Measurements from ENCODE around the gene SPATA9. TPM values are rescaled to one million over a fixed set of nuclear protein-coding genes. Genes with fewer than 3 reads are reported as not detected.
"Not testable (repeated sequence)": the region's sequence is repeated elsewhere in the genome, so short reads cannot be mapped to it uniquely, and the experiment has no call there.

The SPATA9 gene
- total and polyA plus RNA-seq, 3 donors from 2014 or later: 7.4 to 36.9 (median 21.2) TPM

DNA sequence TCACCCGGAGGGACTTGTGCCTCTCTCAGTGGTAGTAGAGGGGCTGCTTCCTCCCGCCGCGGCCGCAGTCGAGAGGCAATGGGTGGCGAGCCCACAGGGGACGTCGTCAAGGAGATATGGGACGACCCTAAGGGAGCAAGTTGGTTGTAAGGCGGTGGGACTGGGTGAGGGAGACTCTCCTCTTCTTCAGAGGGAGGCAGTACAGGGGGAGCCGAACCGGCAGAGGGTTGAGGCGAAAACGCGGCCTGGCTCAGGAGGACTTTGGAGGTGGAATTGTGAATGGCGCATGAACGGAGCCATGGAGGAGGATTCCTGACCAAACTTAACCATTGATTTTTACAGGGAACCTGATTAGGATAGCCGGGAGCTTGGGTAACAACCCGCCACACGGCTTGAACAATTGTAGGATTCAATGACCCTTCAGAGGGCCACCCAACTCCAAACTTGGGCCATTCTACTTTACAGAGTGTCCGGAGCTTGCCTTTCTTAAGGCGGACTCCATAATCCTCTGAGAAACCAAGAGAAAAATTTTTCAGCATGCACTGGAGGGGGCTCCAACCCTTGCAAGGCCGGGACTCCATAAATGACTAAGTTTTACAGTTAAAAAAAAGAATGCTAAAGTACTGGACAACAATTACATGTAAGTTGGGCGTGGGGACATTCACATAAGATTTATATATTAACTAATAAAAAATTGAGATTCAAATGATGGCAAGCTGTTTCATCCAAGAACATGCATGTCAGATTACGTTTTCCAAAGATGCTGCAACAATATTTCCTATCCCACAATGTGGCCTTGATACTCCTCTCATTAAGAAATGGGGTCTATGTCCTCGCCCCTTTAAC is 28.9 kb upstream of the SPATA9 start:
- H3K9me3 ChIP-seq: no peaks in the 10 kb centered on the region
- no peaks in the 10 kb centered on the region for H3K36me3 ChIP-seq (ENCODE audit: low read depth, missing control alignments)
- intact Hi-C loops (cut with DNase I; ENCODE audit: low total_unique reads): no loop called here
- H3K4me3 ChIP-seq: peak overlapping the region; percentile 21 to 24
- DNase-seq: no peak
- TF ChIP-seq, protein P1, sequence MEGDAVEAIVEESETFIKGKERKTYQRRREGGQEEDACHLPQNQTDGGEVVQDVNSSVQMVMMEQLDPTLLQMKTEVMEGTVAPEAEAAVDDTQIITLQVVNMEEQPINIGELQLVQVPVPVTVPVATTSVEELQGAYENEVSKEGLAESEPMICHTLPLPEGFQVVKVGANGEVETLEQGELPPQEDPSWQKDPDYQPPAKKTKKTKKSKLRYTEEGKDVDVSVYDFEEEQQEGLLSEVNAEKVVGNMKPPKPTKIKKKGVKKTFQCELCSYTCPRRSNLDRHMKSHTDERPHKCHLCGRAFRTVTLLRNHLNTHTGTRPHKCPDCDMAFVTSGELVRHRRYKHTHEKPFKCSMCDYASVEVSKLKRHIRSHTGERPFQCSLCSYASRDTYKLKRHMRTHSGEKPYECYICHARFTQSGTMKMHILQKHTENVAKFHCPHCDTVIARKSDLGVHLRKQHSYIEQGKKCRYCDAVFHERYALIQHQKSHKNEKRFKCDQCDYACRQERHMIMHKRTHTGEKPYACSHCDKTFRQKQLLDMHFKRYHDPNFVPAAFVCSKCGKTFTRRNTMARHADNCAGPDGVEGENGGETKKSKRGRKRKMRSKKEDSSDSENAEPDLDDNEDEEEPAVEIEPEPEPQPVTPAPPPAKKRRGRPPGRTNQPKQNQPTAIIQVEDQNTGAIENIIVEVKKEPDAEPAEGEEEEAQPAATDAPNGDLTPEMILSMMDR (IDR thresholded peaks at IDR 0.05): no peak
- TF ChIP-seq POLR2A (IDR thresholded peaks at IDR 0.05): no peak
- peak overlapping the region in 1 of 2 donors; percentile 59 for H3K27ac ChIP-seq
- WGBS, 2 donors: 52 to 72% methylated on average over 27 of the region's 27 CpGs
- no peaks in the 10 kb centered on the region for H3K27me3 ChIP-seq
- peaks cover 5% of the 10 kb centered on the region for H3K4me1 ChIP-seq

DNA sequence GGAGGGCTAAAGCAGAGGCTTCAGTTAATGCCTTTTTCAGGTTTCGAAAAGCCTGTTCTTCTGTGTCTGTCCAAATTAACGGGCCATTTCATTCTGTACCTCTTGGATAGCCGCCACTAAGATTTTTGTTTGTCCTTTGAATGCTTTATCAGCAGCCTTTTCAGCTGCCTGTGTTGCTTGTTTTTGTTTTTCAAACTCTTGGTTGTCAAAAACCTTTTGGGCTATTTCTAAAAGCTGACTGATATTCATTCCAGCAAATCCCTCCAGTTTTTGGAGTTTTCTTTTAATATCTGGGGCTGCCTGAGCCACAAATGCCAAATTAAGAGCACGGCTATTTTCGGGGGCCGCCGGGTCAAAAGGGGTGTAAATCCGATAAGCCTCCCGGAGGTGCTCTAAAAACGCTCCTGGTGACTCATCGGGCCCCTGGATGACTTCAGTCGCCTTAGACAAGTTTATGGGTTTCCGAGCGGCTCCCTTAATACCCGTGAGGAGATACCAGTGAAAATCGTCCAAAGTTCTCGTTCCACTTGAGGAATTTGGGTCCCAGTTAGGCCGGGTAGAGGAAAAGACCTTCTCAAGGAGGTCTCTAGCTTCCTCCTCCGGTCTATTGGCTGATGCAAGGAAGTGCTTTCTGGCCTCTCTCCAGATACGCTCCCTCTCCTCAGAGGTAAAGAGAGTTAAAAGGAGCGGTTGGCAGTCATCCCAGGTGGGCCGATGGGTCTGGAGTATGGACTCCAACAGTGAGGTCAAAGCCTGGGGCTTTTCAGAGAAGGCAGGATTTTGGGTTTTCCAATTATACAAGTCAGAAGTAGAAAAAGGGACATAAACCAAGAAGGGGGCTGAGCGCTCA is 28.1 kb upstream of the SPATA9 start:
- intact Hi-C loops (cut with DNase I; ENCODE audit: low total_unique reads); H3K36me3 ChIP-seq (ENCODE audit: low read depth, missing control alignments); H3K27me3 ChIP-seq; DNase-seq; H3K9me3 ChIP-seq; H3K4me1 ChIP-seq: not testable (repeated sequence)
- WGBS, 2 donors: 19 to 31% methylated on average over 23 of the region's 23 CpGs
- Histone ChIP-seq H3K4me3 (peak overlapping the region; percentile 21 to 24), H3K27ac (peak overlapping the region; percentile 6 to 59)

DNA sequence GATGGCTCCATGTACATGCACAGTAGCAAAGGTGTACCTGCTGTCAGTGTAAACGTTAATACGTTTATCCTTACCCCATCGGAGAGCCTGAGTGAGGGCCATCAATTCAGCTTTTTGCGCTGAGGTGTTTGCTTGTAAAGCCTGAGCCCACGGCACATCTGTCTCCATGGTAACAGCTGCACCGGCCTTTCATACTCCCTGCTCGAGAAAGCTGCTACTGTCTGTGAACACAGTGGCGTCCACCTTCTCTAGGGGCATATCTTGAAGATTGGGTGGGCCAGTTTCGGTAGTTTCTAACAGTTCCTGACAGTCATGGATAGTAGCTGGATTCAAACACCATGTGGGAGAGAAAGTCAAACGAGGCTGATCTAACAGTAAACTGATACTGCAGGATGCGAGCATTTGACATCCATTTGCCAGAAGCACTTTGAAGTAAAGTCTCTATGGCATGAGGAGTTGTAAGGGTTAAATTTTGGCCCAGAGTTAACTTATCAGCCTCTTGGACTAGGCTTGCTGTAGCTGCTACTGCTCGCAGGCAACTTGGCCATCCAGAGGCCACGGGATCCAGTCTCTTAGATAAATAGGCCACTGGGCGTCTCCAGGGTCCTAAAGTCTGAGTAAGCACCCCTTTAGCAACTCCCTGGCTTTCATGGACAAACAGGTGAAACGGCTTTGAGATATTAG is 27.3 kb upstream of the SPATA9 start:
- TF ChIP-seq, protein P1 (IDR thresholded peaks at IDR 0.05): no peak
- no peak for TF ChIP-seq POLR2A (IDR thresholded peaks at IDR 0.05)
- Histone ChIP-seq H3K27me3 (no peaks in the 10 kb centered on the region), H3K4me1 (peaks cover 5% of the 10 kb centered on the region), H3K9me3 (no peaks in the 10 kb centered on the region), H3K27ac (peak overlapping the region in 1 of 2 donors; percentile 59), H3K4me3 (peak overlapping the region; percentile 21 to 24), H3K36me3 (ENCODE audit: low read depth, missing control alignments) (no peaks in the 10 kb centered on the region)
- DNase-seq: peak; percentile 85
- WGBS, 2 donors: 31 to 51% methylated on average over 12 to 15 of the region's 15 CpGs
- intact Hi-C loops (cut with DNase I; ENCODE audit: low total_unique reads): no loop called here

DNA sequence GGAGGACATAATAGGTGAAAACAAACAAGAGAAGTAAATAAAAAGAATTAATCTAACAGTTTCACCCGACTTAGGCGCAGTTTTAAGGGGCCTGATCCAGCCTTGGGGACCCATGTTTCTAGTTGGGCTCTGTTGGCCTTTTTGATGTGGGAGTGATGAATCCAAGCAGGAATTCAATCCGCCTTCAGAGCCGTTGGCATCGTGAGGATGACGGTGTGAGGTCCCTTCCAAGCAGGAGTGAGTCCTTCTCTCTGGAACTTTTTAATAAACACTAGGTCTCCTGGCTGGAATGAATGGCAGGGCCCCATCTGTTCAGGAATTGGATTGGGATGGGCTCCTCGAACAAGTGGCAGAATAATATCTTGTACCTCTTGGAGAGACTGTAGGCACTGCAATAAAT is 26.1 kb upstream of the SPATA9 start:
- Histone ChIP-seq H3K36me3 (ENCODE audit: low read depth, missing control alignments) (no peaks in the 10 kb centered on the region), H3K27ac (no peak overlapping the region), H3K27me3 (no peaks in the 10 kb centered on the region), H3K4me3 (no peak overlapping the region), H3K4me1 (peaks cover 5% of the 10 kb centered on the region), H3K9me3 (no peaks in the 10 kb centered on the region)
- WGBS, 2 donors: 89 to 96% methylated on average over 6 to 7 of the region's 7 CpGs
- DNase-seq: no peak
- intact Hi-C loops (cut with DNase I; ENCODE audit: low total_unique reads): no loop called here
- no peak for TF ChIP-seq POLR2A (IDR thresholded peaks at IDR 0.05)
- TF ChIP-seq, protein P1 (IDR thresholded peaks at IDR 0.05): no peak

DNA sequence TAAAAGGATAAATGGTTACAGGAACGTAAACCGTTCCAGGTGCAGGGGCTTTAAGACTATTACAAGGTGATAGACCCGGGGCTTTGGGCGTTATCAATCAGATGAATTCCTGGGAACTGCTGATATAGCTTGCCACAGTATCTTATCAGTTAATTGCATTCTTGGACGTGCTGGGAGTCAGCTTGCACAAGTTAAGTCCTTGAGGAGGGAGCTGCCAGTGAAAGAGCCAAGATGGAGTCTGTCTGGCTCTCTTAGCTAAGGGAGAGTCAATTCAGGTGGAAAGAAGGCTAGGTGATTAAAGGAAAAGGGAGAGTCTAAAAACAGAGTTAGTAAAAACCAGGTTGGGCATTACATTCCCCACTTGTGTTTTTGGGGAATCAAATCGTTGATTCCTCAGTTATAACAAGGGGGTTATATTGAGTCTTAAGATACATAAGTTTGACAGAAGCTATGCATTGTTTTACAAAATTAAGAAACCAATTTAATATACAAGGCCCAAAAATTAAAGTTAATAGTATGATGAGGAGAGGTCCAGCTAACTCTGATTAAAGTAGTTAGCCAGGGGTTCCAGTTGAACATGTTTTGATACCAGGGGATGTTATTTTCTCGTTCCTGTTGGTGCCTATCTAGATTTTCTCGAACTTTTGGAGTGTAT is 24.9 kb upstream of the SPATA9 start:
- H3K27ac ChIP-seq; H3K27me3 ChIP-seq; H3K4me1 ChIP-seq; H3K4me3 ChIP-seq; DNase-seq; H3K9me3 ChIP-seq; intact Hi-C loops (cut with DNase I; ENCODE audit: low total_unique reads); H3K36me3 ChIP-seq (ENCODE audit: low read depth, missing control alignments): not testable (repeated sequence)
- 73 to 85% methylated on average over 8 of the region's 8 CpGs for WGBS, 2 donors
